Measurements from ENCODE around the gene PCBP3.

- TF ChIP-seq CTCF (IDR thresholded peaks at IDR 0.05; ENCODE audit: poor library complexity, severe bottlenecking) (no peak), EZH2 (IDR thresholded peaks at IDR 0.05; ENCODE audit: borderline replicate concordance, insufficient read depth, low read length, poor library complexity, severe bottlenecking) (no peak), TAF1 (IDR thresholded peaks at IDR 0.05; ENCODE audit: low read depth) (no peak)
Observed at GRCh38 chr21:45921917-45922316, 278.4 kb downstream of the PCBP3 start.

All from neural cell (in vitro differentiated cells).